Glomerular endothelial cell (primary cell): ENCODE results near the gene VAPA. TPM values are rescaled to one million over a fixed set of nuclear protein-coding genes. Genes with fewer than 3 reads are reported as not detected.

ENCODE experiments used
- DNase-seq: peaks from one replicate; pipeline ENCODE4 v3.0.0-alpha.2; 2011; ENCODE audit warnings: low read depth, low spot score; ENCODE audit errors: extremely low read depth
- total RNA-seq: library from RNA; depleted of rRNA; stranded (reverse); fragments of >200 nt; gene quantifications from 2 replicates; pipeline ENCODE4 v1.2.3, GENCODE V29; 2015

Gene VAPA
- total RNA-seq, 1 donor from 2014 or later: 181 TPM

GRCh38 chr18:9993521-9994025 lies 79.8 kb downstream of the VAPA start:
- DNase-seq: no peak

DNA sequence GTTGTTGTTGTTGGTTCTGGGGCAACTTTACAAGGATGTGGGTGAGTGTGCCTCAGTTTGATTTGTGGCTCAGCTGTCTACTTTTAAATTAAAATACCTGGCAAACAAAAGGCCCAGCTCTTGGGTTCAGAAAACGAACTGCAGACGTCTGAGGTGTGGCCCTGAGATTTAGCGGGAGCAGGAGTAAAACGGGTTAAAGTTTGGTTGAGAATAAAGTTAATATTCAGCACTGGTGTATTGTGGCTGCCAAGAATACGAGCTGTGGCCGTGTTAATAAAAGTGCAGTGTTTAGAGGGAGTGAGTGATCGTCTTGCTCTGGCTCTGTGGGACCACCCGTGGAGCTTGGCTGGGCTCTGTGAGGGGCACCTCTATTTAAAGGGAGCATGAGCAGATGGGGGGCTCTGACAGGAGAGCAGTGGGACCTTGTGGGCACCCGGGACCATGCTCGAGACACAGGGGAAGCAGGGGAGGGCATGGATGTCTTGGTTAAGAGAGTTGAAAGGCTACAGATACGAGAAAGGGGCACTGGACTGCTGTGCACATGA lies 80.3 kb downstream of the VAPA start:
- DNase-seq: no peak

DNA sequence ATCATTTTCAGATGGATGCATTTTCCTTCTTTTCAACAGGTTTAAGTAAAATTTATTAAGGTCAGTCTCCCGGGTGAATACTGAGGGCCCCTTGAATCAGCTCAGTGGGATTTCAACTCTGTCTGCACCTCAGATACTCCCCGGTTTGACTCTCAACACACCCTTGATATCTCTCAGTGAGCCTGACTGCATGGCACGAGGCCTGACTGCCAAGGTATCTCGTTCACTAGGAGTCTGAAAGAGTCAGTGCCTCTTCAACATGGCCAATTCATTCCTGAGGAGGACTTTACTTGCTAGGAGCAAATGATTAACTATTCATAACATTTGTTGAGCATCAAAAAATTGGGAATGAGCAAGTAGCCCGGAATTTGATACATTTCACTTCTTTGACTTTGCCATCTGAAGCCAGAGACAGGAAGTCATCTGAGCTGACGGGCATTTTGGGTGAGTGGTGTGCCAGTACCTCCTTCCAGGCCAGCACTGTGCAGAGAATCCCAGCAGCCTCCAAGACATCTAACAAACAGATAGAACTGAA lies 81.0 kb downstream of the VAPA start:
- no peak for DNase-seq

GRCh38 chr18:9995631-9996030 lies 81.8 kb downstream of the VAPA start:
- DNase-seq: no peak

- no peak for DNase-seq
Measured at GRCh38 chr18:9996094-9996493, 82.3 kb downstream of the VAPA start.

GRCh38 chr18:9997711-9998110 lies 83.9 kb downstream of the VAPA start:
- no peak for DNase-seq

GRCh38 chr18:9998330-9998729 lies 84.5 kb downstream of the VAPA start:
- no peak for DNase-seq

- no peak for DNase-seq
Measured at GRCh38 chr18:10002280-10002679, 88.5 kb downstream of the VAPA start.

DNA sequence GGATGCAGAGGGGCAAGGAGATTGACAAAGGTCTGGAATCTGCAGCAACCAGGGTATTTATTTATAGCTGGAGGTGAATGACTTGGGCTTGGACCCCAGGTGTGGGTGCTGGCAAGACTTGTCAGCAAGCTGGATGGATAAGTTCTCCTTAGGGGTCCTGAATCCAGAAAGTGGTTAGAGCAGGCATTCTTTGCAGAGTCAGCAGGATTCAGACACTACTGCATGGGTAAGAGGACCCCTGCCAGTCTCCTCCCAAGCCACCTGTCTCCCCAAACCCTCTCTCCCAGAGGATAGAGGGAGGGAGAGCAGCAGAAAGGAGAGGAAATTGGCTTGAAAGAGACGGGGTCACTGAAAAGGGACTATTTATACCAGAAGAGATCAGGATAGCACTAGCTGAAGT lies 89.5 kb downstream of the VAPA start:
- DNase-seq: no peak

DNA sequence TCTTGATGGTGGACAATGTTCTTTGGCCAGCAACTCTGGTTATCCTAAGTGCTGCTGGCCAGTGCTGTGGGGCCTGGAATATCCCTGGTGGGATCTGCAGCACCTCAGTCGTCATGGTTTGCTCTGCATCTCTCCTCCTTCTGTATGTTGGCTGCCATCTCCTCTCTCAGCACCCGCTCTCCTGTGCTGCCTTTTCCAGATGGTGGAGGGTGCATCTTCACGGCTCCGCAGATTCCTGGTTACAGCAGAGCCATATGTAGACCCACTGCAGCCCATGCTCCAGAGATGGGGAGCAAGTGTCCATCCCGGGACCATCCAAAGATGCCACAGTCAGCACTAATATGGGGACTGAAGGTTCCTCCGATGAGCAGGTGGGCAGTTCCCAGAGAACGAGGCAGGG lies 90.0 kb downstream of the VAPA start:
- no peak for DNase-seq

DNA sequence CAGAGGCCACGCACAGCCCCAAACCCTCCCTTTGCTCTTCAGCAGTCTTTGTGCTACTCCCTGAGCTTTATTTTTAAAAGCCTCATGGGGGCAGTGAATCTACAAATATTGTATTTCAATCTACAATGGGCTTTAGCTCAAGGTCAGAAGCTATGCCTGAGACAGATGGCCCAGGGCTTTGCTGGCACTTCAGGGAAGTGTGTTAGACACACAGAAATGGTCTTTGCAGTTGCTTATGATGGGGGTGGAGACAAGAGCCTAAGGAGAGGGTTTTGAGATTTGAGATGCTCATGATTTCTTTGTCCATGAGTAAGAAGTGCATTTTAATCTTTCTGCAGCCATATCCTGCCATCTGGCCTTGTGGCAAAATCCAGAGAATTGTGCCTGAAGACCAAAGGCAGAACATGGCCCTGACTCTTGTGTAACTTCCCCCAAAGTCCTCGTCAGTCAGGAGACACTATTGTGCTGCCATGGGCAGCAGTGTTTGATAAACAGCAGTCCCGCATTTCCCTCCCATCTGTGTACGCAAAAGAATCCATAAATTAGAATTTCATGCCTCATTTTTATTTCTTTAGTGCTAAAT lies 92.6 kb downstream of the VAPA start:
- no peak for DNase-seq

GRCh38 chr18:10008006-10008647 lies 94.3 kb downstream of the VAPA start:
- DNase-seq: no peak

Other genes with a start within 250 kb of the VAPA start
- 19.4 and 32.8 TPM in 2 replicates for gene RAB31, start 205.7 kb upstream of the VAPA start, total RNA-seq
- gene TXNDC2, start 28.0 kb upstream of the VAPA start, total RNA-seq: not detected in 2 replicates